Measurements from ENCODE around the gene LAMA1. TPM values are rescaled to one million over a fixed set of nuclear protein-coding genes. Genes with fewer than 3 reads are reported as not detected.

LAMA1 gene
- total RNA-seq, 1 experiment from 2014 or later: not detected

- Histone ChIP-seq H3K4me3 (no peak overlapping the region), H3K9me2 (ENCODE audit: insufficient read depth) (no peaks in the 10 kb centered on the region), H3K4me1 (replicated peaks; ENCODE audit: insufficient read depth) (no peaks in the 10 kb centered on the region), H3K27ac (no peak overlapping the region), H2AFZ (no peak overlapping the region), H3K9me3 (ENCODE audit: insufficient read depth, low read depth) (no peaks in the 10 kb centered on the region), H3K36me3 (ENCODE audit: low read depth) (no peaks in the 10 kb centered on the region), H3F3A (ENCODE audit: insufficient read depth, low read depth) (no peaks in the 10 kb centered on the region), H3K4me2 (no peak overlapping the region), H3K27me3 (ENCODE audit: insufficient read depth, low read depth) (peaks cover 91% of the 10 kb centered on the region), H4K20me1 (ENCODE audit: insufficient read depth) (no peaks in the 10 kb centered on the region), H3K79me2 (ENCODE audit: low read depth) (no peaks in the 10 kb centered on the region)
- intact Hi-C loops (cut with micrococcal nuclease; ENCODE audit: unreplicated experiment): no loop called here
- ChIA-PET CTCF (no interaction called here), POLR2A (ENCODE audit: unreplicated experiment) (no interaction called here)
- no peak for DNase-seq
- no peak for TF ChIP-seq EZH2 (IDR thresholded peaks at IDR 0.05; ENCODE audit: low read depth)
- TF ChIP-seq, protein P1, sequence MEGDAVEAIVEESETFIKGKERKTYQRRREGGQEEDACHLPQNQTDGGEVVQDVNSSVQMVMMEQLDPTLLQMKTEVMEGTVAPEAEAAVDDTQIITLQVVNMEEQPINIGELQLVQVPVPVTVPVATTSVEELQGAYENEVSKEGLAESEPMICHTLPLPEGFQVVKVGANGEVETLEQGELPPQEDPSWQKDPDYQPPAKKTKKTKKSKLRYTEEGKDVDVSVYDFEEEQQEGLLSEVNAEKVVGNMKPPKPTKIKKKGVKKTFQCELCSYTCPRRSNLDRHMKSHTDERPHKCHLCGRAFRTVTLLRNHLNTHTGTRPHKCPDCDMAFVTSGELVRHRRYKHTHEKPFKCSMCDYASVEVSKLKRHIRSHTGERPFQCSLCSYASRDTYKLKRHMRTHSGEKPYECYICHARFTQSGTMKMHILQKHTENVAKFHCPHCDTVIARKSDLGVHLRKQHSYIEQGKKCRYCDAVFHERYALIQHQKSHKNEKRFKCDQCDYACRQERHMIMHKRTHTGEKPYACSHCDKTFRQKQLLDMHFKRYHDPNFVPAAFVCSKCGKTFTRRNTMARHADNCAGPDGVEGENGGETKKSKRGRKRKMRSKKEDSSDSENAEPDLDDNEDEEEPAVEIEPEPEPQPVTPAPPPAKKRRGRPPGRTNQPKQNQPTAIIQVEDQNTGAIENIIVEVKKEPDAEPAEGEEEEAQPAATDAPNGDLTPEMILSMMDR (conservative IDR thresholded peaks at IDR 0.05): no peak
- BruUV-seq (replicated peaks): no TSS peak
Observed at GRCh38 chr18:6954501-6954900, 163.1 kb downstream of the LAMA1 start.

DNA sequence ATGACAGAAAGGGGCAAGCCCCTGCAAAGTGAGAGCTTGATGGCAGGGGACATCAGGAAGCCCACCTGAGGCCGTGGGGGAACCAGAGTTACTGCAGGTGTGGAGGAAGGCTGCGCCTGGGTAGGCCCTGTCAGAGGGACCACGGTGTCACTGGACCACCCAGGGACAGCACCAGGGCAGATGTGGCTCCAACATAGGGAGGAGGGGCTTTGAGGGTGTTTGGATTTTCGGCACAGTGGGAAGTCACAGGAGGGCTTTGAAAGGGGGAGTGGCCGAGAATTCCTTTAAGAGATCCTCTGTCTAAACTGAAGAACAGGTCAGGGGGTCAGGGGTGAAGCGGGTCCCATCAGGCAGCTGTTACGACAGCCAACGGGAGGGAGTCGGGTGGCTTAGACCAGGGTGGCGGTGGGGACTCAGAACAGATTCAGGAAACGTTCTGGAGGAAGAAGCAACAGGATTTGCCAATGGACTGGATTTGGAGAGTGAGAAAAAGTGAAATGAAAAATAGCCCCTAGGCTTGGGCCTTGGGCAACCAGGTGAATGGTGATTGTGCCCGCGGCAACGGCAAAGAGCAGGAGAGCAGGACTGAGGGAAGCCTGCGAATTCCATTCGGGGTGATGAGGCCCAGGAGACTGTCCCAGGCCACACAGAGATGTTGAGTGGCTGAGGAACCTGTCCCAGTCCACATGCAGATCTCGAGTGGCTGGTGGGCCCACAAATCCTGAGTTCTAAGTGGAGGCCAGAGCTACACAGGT is 166.1 kb downstream of the LAMA1 start:
- Histone ChIP-seq H3F3A (ENCODE audit: insufficient read depth, low read depth) (no peaks in the 10 kb centered on the region), H3K36me3 (ENCODE audit: low read depth) (no peaks in the 10 kb centered on the region), H3K9me3 (ENCODE audit: insufficient read depth, low read depth) (no peaks in the 10 kb centered on the region), H3K9me2 (ENCODE audit: insufficient read depth) (no peaks in the 10 kb centered on the region), H3K4me2 (no peak overlapping the region), H4K20me1 (ENCODE audit: insufficient read depth) (no peaks in the 10 kb centered on the region), H3K79me2 (ENCODE audit: low read depth) (no peaks in the 10 kb centered on the region), H2AFZ (no peak overlapping the region), H3K27me3 (ENCODE audit: insufficient read depth, low read depth) (peaks cover 98% of the 10 kb centered on the region), H3K4me1 (replicated peaks; ENCODE audit: insufficient read depth) (no peaks in the 10 kb centered on the region), H3K4me3 (no peak overlapping the region), H3K27ac (no peak overlapping the region)
- no TSS peak for BruUV-seq (replicated peaks)
- ChIA-PET CTCF (no interaction called here), POLR2A (ENCODE audit: unreplicated experiment) (no interaction called here)
- intact Hi-C loops (cut with micrococcal nuclease; ENCODE audit: unreplicated experiment): no loop called here
- TF ChIP-seq EZH2 (IDR thresholded peaks at IDR 0.05; ENCODE audit: low read depth): no peak
- TF ChIP-seq, protein P1 (conservative IDR thresholded peaks at IDR 0.05): no peak
- no peak for DNase-seq

GRCh38 chr18:6950641-6951040 is 167.0 kb downstream of the LAMA1 start:
- ChIA-PET POLR2A (ENCODE audit: unreplicated experiment) (no interaction called here), CTCF (no interaction called here)
- Histone ChIP-seq H3K79me2 (ENCODE audit: low read depth) (no peaks in the 10 kb centered on the region), H3K9me2 (ENCODE audit: insufficient read depth) (no peaks in the 10 kb centered on the region), H4K20me1 (ENCODE audit: insufficient read depth) (no peaks in the 10 kb centered on the region), H3K4me2 (no peak overlapping the region), H3K4me1 (replicated peaks; ENCODE audit: insufficient read depth) (no peaks in the 10 kb centered on the region), H3K27ac (no peak overlapping the region), H3K4me3 (no peak overlapping the region), H2AFZ (no peak overlapping the region), H3K27me3 (ENCODE audit: insufficient read depth, low read depth) (peaks cover 98% of the 10 kb centered on the region), H3K9me3 (ENCODE audit: insufficient read depth, low read depth) (no peaks in the 10 kb centered on the region), H3K36me3 (ENCODE audit: low read depth) (no peaks in the 10 kb centered on the region), H3F3A (ENCODE audit: insufficient read depth, low read depth) (no peaks in the 10 kb centered on the region)
- intact Hi-C loops (cut with micrococcal nuclease; ENCODE audit: unreplicated experiment): no loop called here
- TF ChIP-seq, protein P1 (conservative IDR thresholded peaks at IDR 0.05): no peak
- TF ChIP-seq EZH2 (IDR thresholded peaks at IDR 0.05; ENCODE audit: low read depth): no peak
- no peak for DNase-seq
- no TSS peak for BruUV-seq (replicated peaks)
